K562 (cell line): ENCODE data around the gene CLCN1. TPM values are rescaled to one million over a fixed set of nuclear protein-coding genes. Genes with fewer than 3 reads are reported as not detected.

ENCODE experiments used
- ATAC-seq: fragments of 200-7000 bp; cut with Tn5 transposase; 3 replicates; pipeline ENCODE4 v1.9.1; 2020; ENCODE audit warnings: moderate library complexity
- BruUV-seq: library from RNA; stranded (reverse); fragments of 400-500 nt; replicated peaks from 2 replicates; lab custom pipeline; 2021; lab: Mats Ljungman, UMichigan
- CTCF ChIA-PET: fragments of 300-600 bp; formaldehyde crosslinking; extraction: SDS; loops from one replicate; lab custom pipeline; 2021; ENCODE audit warnings: low intra/inter-chr PET ratio; lab: Yijun Ruan, JAX
- POLR2A ChIA-PET: fragments of 300-600, 350-650 bp; sonication (Branson Sonifier 250); formaldehyde crosslinking; extraction: SDS; loops from one replicate; lab custom pipeline; 2021; ENCODE audit warnings: antibody characterized with exemption, inconsistent platforms; lab: Yijun Ruan, JAX
- DNase-seq, 4 experiments: peaks; one replicate each; pipeline versions ENCODE4 v3.0.0 to v3.0.0-alpha.2; 2011 to 2018; ENCODE audit warnings: low spot score in 3 of 4, mixed read lengths in 3 of 4; ENCODE audit errors: extremely low read depth in 1 of 4
- FAIRE-seq: peaks from 2 replicates; lab custom pipeline; 2011; peaks lifted over from hg19 to GRCh38; lab: Jason Lieb, UNC
- H2AFZ ChIP-seq: 2 replicates; pipeline ENCODE4 v1.6.0; 2011; ENCODE audit warnings: low read depth, low read length, control low read depth, inconsistent platforms
- H3K27ac ChIP-seq: fragments of 200-600 bp; 3 replicates; pipeline ENCODE4 v1.8.0; 2011; ENCODE audit warnings: low read depth, mild to moderate bottlenecking, control low read depth, inconsistent platforms, low read length, moderate library complexity, mixed read lengths; ENCODE audit errors: extremely low read depth
- H3K27me3 ChIP-seq, 2 experiments: fragments of 300-600 bp in 1 of 2; 2 replicates in 1 of 2; 3 replicates in 1 of 2; pipeline versions ENCODE4 v1.6.0 to v1.8.0; 2011; ENCODE audit warnings: inconsistent platforms in 2 of 2, low read length in 2 of 2, mild to moderate bottlenecking in 1 of 2, mixed read lengths in 1 of 2, moderate library complexity in 1 of 2; ENCODE audit not compliant: control insufficient read depth in 2 of 2, insufficient read depth in 2 of 2
- H3K36me3 ChIP-seq: fragments of 300-600 bp; 3 replicates; pipeline ENCODE4 v1.8.0; 2011; ENCODE audit warnings: mild to moderate bottlenecking, low read length, inconsistent platforms; ENCODE audit not compliant: control insufficient read depth, insufficient read depth
- H3K4me1 ChIP-seq, 2 experiments: fragments of 200-600 bp in 1 of 2; replicated peaks in 1 of 2; 2 replicates in 1 of 2; 3 replicates in 1 of 2; pipeline versions ENCODE4 v1.5.1 to v1.8.0; 2011; ENCODE audit warnings: inconsistent platforms in 2 of 2, low read length in 2 of 2, mild to moderate bottlenecking in 1 of 2, mixed read lengths in 1 of 2, moderate library complexity in 1 of 2; ENCODE audit not compliant: control insufficient read depth in 2 of 2, insufficient read depth in 2 of 2
- H3K4me2 ChIP-seq: 2 replicates; pipeline ENCODE4 v1.6.1; 2011; ENCODE audit warnings: low read length, control low read depth, inconsistent platforms, mixed read lengths; ENCODE audit not compliant: insufficient read depth
- H3K4me3 ChIP-seq: fragments of 200-600 bp; sonication (generic), shearing (Covaris generic); 2 replicates; pipeline ENCODE4 v1.5.1; 2016; ENCODE audit warnings: control low read depth, inconsistent platforms
- H3K79me2 ChIP-seq: fragments of 200-600 bp; 3 replicates; pipeline ENCODE4 v1.8.0; 2011; ENCODE audit warnings: low read length, inconsistent platforms; ENCODE audit not compliant: control insufficient read depth, insufficient read depth
- H3K9ac ChIP-seq, 2 experiments: 2 replicates each; pipeline versions ENCODE4 v1.6.0 to v1.6.1; 2011; ENCODE audit warnings: low read depth in 2 of 2, low read length in 2 of 2, control low read depth in 1 of 2, inconsistent platforms in 1 of 2, mild to moderate bottlenecking in 1 of 2, mixed read lengths in 1 of 2; ENCODE audit not compliant: insufficient read depth in 1 of 2
- H3K9me1 ChIP-seq: one replicate; pipeline ENCODE4 v1.6.0; 2011; ENCODE audit warnings: inconsistent platforms, mild to moderate bottlenecking, low read length, moderate library complexity; ENCODE audit not compliant: control insufficient read depth, insufficient read depth
- H3K9me3 ChIP-seq: replicated peaks from 2 replicates; pipeline ENCODE4 v1.5.1; 2011; ENCODE audit warnings: low read depth, low read length, inconsistent platforms; ENCODE audit not compliant: control insufficient read depth, insufficient read depth
- H4K20me1 ChIP-seq: replicated peaks from 2 replicates; pipeline ENCODE4 v1.6.1; 2011; ENCODE audit warnings: low read length, inconsistent platforms, mixed read lengths; ENCODE audit not compliant: control insufficient read depth, insufficient read depth
- BRD4 ChIP-seq: fragments of 200-600 bp; sonication (generic); IDR thresholded peaks from 2 replicates; pipeline ENCODE4 v1.6.1; 2017; ENCODE audit warnings: inconsistent platforms
- POLR2AphosphoS5 ChIP-seq: IDR thresholded peaks from 2 replicates; pipeline ENCODE4 v1.6.1; 2011; ENCODE audit warnings: mild to moderate bottlenecking, low read depth, low read length, moderate library complexity; ENCODE audit not compliant: control insufficient read depth, insufficient read depth
- POLR2H ChIP-seq: IDR thresholded peaks from 2 replicates; pipeline ENCODE4 v1.6.1; 2016; ENCODE audit warnings: missing genetic modification characterization, low read depth, mild to moderate bottlenecking, control low read depth, missing compliant biosample characterization, moderate library complexity
- RBM39 ChIP-seq: fragments of 200-400 bp; formaldehyde crosslinking; optimal IDR thresholded peaks from 2 replicates; pipeline ENCODE3; 2018; ENCODE audit warnings: low read depth, low read length
- RFX7 ChIP-seq: fragments of 250-450 bp; sonication (Bioruptor Pico); IDR thresholded peaks from 2 replicates; pipeline ENCODE4 v1.5.1; 2021; ENCODE audit warnings: mild to moderate bottlenecking
- RHOXF2B ChIP-seq: fragments of 250-450 bp; sonication (Bioruptor Pico); conservative IDR thresholded peaks from 2 replicates; pipeline ENCODE4 v1.5.1; 2021
- YBX1 ChIP-seq: fragments of 450-650 bp; IDR thresholded peaks from 2 replicates; pipeline ENCODE4 v1.7.1; 2016; ENCODE audit warnings: mild to moderate bottlenecking
- ZNF280B ChIP-seq: fragments of 250-450 bp; sonication (Bioruptor Pico); IDR thresholded peaks from 2 replicates; pipeline ENCODE4 v1.5.1; 2021; ENCODE audit warnings: mild to moderate bottlenecking
- WGBS: fragments of 100-300 bp; shearing (Covaris generic); methylation state at CpG from one replicate; pipeline ENCODE4 v1.1.6; 2016; ENCODE audit warnings: low coverage, mixed read lengths; ENCODE audit not compliant: insufficient coverage; ENCODE audit errors: missing lambda C conversion rate; 5-methylcytosine and 5-hydroxymethylcytosine counted together
- in situ Hi-C: fragments of 300-500 bp; cut with MboI; formaldehyde crosslinking; loops from 4 replicates; pipeline ENCODE4 v1.15.0; 2018; ENCODE audit warnings: inconsistent platforms, mixed read lengths
- intact Hi-C: fragments of 100-400 bp; cut with micrococcal nuclease; formaldehyde crosslinking; loops from 2 replicates; pipeline ENCODE4 v1.14.2; 2022
- polyA plus RNA-seq, 8 experiments: library from polyadenylated mRNA; depleted of rRNA in 4 of 8; stranded (reverse) in 5 of 8; unstranded in 3 of 8; fragments of >200 nt; fragmentation: Nextera tagmentation in 2 of 8; fragmentation: Illumina TruSeq in 1 of 8; extraction: Ambion mirVana in 2 of 8; extraction: Trizol in 1 of 8; gene quantifications; 2 replicates each; pipeline versions ENCODE4 v1.2.1 to v1.2.3, GENCODE V29; 2011 to 2014; ENCODE audit warnings: inconsistent platforms in 1 of 8, missing spikeins in 1 of 8
- total RNA-seq, 7 experiments: library from RNA; depleted of rRNA in 6 of 7; stranded (reverse); fragments of >200 nt in 6 of 7; fragmentation: Illumina TruSeq in 2 of 7; extraction: Trizol in 2 of 7; gene quantifications; 2 replicates each; pipeline versions ENCODE4 v1.2.1 to v1.2.3, GENCODE V29; 2011 to 2021; ENCODE audit warnings: low replicate concordance in 1 of 7

CLCN1 gene
- total and polyA plus RNA-seq, 9 of the 15 experiments (the other 6 are each of a cell fraction or from before 2014, with no cell fraction given) = 0.01 to 0.11 (median 0.04) TPM; not detected in 4

GRCh38 chr7:143320620-143321019, 4.7 kb downstream of the CLCN1 start:
- TF ChIP-seq RBM39 (no peak), BRD4 (no peak), POLR2H (tag) (no peak), POLR2AphosphoS5 (no peak), RFX7 (CRISPR knock-in tag) (no peak), ZNF280B (CRISPR knock-in tag) (no peak), YBX1 (no peak), RHOXF2B (CRISPR knock-in tag) (no peak)
- no peak for ATAC-seq
- Histone ChIP-seq H3K9me1 (no peaks in the 10 kb centered on the region), H3K4me2 (no peak overlapping the region), H3K36me3 (no peaks in the 10 kb centered on the region), H3K79me2 (no peaks in the 10 kb centered on the region), H2AFZ (no peak overlapping the region), H3K9me3 (no peaks in the 10 kb centered on the region), H3K4me3 (no peak overlapping the region), H3K9ac (no peak overlapping the region), H3K27me3 (peaks cover 47 to 74% of the 10 kb centered on the region in 2 experiments; a peak in 4 of 5 replicates), H3K4me1 (peaks cover 0 to 3% of the 10 kb centered on the region in 2 experiments; a peak in 1 of 5 replicates), H3K27ac (no peak overlapping the region), H4K20me1 (no peaks in the 10 kb centered on the region)
- intact Hi-C loops (loop anchor here (5.0 kb wide), 1 partner anchor 97 kb away; no protein-coding TSS in a partner anchor), in situ Hi-C loops (no loop called here)
- ChIA-PET POLR2A (interaction anchor here (1.5 kb wide), 1 partner anchor 11 kb away, joined by 5 read pairs; no protein-coding TSS in a partner anchor), CTCF (interaction anchor here (0.6 kb wide), 1 partner anchor 14 kb away, joined by 3 read pairs; no protein-coding TSS in a partner anchor)
- DNase-seq = no peak
- no TSS peak for BruUV-seq
- FAIRE-seq = no peak
- 8% methylated on average over 9 of the region's 9 CpGs for WGBS
